GM21526 (cell line): ENCODE data around the gene CTDSP2.
A peak's percentile ranks its signal among the peaks of the same experiment; 100 is the strongest.
"Not testable (repeated sequence)": the region's sequence is repeated elsewhere in the genome, so short reads cannot be mapped to it uniquely, and the experiment has no call there.

Experiments
- ATAC-seq: cut with Tn5 transposase; IDR thresholded peaks from one replicate; pipeline ENCODE4 v1.9.1; 2021; ENCODE audit warnings: moderate library complexity; ENCODE audit not compliant: unreplicated experiment, low FRiP score

Gene CTDSP2

GRCh38 chr12:57854965-57855364, 8.4 kb upstream of the CTDSP2 start:
- no peak for ATAC-seq

- ATAC-seq = no peak
Observed at GRCh38 chr12:57853864-57854556, 7.5 kb upstream of the CTDSP2 start.

GRCh38 chr12:57852620-57853500, 6.3 kb upstream of the CTDSP2 start:
- ATAC-seq = no peak

GRCh38 chr12:57852200-57852599, 5.7 kb upstream of the CTDSP2 start:
- no peak for ATAC-seq

- ATAC-seq = no peak
Observed at GRCh38 chr12:57851552-57851951, 5.0 kb upstream of the CTDSP2 start.

GRCh38 chr12:57850854-57851430, 4.4 kb upstream of the CTDSP2 start:
- ATAC-seq = no peak

- not testable (repeated sequence) for ATAC-seq
Observed at GRCh38 chr12:57849447-57849846, 2.9 kb upstream of the CTDSP2 start.

- ATAC-seq = no peak
Observed at GRCh38 chr12:57849035-57849434, 2.5 kb upstream of the CTDSP2 start.

GRCh38 chr12:57848208-57848607, 1.7 kb upstream of the CTDSP2 start:
- ATAC-seq = no peak

- no peak for ATAC-seq
Observed at GRCh38 chr12:57846285-57846576, 298 bp downstream of the CTDSP2 start.

- ATAC-seq = peak; percentile 25
Observed at GRCh38 chr12:57845478-57846284, 848 bp downstream of the CTDSP2 start.

- peak; percentile 19 for ATAC-seq
Observed at GRCh38 chr12:57844709-57845477, 1.6 kb downstream of the CTDSP2 start.

GRCh38 chr12:57842342-57843294, 3.9 kb downstream of the CTDSP2 start:
- ATAC-seq = no peak

GRCh38 chr12:57841445-57841844, 5.1 kb downstream of the CTDSP2 start:
- no peak for ATAC-seq

GRCh38 chr12:57840726-57841125, 5.8 kb downstream of the CTDSP2 start:
- no peak for ATAC-seq

- no peak for ATAC-seq
Observed at GRCh38 chr12:57839996-57840395, 6.5 kb downstream of the CTDSP2 start.

- no peak for ATAC-seq
Observed at GRCh38 chr12:57838594-57839302, 7.8 kb downstream of the CTDSP2 start.

- no peak for ATAC-seq
Observed at GRCh38 chr12:57837864-57838562, 8.5 kb downstream of the CTDSP2 start.
